IMR-90 (cell line): ENCODE results near the gene ATXN1. TPM values are rescaled to one million over a fixed set of nuclear protein-coding genes. Genes with fewer than 3 reads are reported as not detected.

Experiments
- ATAC-seq: fragments of 200-7000 bp; cut with Tn5 transposase; 2 replicates; pipeline ENCODE4 v1.9.1; 2020; ENCODE audit warnings: low read depth, mild to moderate bottlenecking, moderate library complexity
- BruUV-seq: library from RNA; stranded (reverse); fragments of 400-500 nt; replicated peaks from 2 replicates; lab custom pipeline; 2021; lab: Mats Ljungman, UMichigan
- CTCF ChIA-PET: fragments of 300-600 bp; formaldehyde crosslinking; extraction: SDS; loops from one replicate; lab custom pipeline; 2021; ENCODE audit warnings: antibody characterized with exemption; lab: Yijun Ruan, JAX
- POLR2A ChIA-PET: fragments of 300-600 bp; sonication (Branson Sonifier 250); formaldehyde crosslinking; loops from one replicate; lab custom pipeline; 2022; ENCODE audit warnings: antibody characterized with exemption; ENCODE audit not compliant: unreplicated experiment; lab: Charles Lee
- DNase-seq: peaks from one replicate; pipeline ENCODE4 v3.0.0; 2013
- H2AFZ ChIP-seq: replicated peaks from 2 replicates; pipeline ENCODE3; 2013; ENCODE audit warnings: low read length, mild to moderate bottlenecking; ENCODE audit not compliant: poor library complexity
- H2AK5ac ChIP-seq: 2 replicates; pipeline ENCODE4 v1.6.1; 2013; ENCODE audit warnings: low read depth, low read length, inconsistent platforms
- H2AK9ac ChIP-seq: replicated peaks from 2 replicates; pipeline ENCODE3; 2013; ENCODE audit warnings: mild to moderate bottlenecking, low read depth, low read length, moderate library complexity; ENCODE audit not compliant: poor library complexity
- H2BK120ac ChIP-seq: 2 replicates; pipeline ENCODE4 v1.6.1; 2013; ENCODE audit warnings: low read depth, low read length, inconsistent platforms
- H2BK15ac ChIP-seq: 3 replicates; pipeline ENCODE4 v1.6.1; 2013; ENCODE audit warnings: low read depth, low read length, inconsistent platforms
- H2BK20ac ChIP-seq: 2 replicates; pipeline ENCODE4 v1.6.1; 2013; ENCODE audit warnings: low read depth, mild to moderate bottlenecking, inconsistent platforms, low read length, moderate library complexity
- H2BK5ac ChIP-seq: 2 replicates; pipeline ENCODE4 v1.6.1; 2013; ENCODE audit warnings: mild to moderate bottlenecking, low read depth, low read length, inconsistent platforms; ENCODE audit not compliant: poor library complexity, severe bottlenecking
- H3K14ac ChIP-seq: replicated peaks from 2 replicates; pipeline ENCODE4 v1.6.1; 2013; ENCODE audit warnings: low read depth, low read length, inconsistent platforms
- H3K18ac ChIP-seq: 2 replicates; pipeline ENCODE4 v1.6.1; 2013; ENCODE audit warnings: low read depth, low read length, control low read depth
- H3K23ac ChIP-seq: 2 replicates; pipeline ENCODE4 v1.6.1; 2013; ENCODE audit warnings: low read depth, low read length, inconsistent platforms
- H3K27ac ChIP-seq: 2 replicates; pipeline ENCODE4 v1.5.1; 2013; ENCODE audit warnings: mild to moderate bottlenecking, control low read depth, low read length; ENCODE audit not compliant: insufficient read depth
- H3K27me3 ChIP-seq: 2 replicates; pipeline ENCODE4 v1.6.1; 2013; ENCODE audit warnings: low read length; ENCODE audit not compliant: control insufficient read depth, insufficient read depth
- H3K36me3 ChIP-seq: 2 replicates; pipeline ENCODE4 v1.6.1; 2013; ENCODE audit warnings: low read length, mixed read lengths; ENCODE audit not compliant: control insufficient read depth, insufficient read depth
- H3K4ac ChIP-seq: 2 replicates; pipeline ENCODE4 v1.6.1; 2013; ENCODE audit warnings: low read depth, low read length, inconsistent platforms
- H3K4me1 ChIP-seq: 2 replicates; pipeline ENCODE4 v1.6.1; 2013; ENCODE audit warnings: low read length, mixed read lengths; ENCODE audit not compliant: control insufficient read depth, insufficient read depth
- H3K4me2 ChIP-seq: 2 replicates; pipeline ENCODE4 v1.6.1; 2013; ENCODE audit warnings: low read depth, mild to moderate bottlenecking, control low read depth, low read length, moderate library complexity
- H3K4me3 ChIP-seq: 2 replicates; pipeline ENCODE4 v1.5.1; 2013; ENCODE audit warnings: low read depth, mild to moderate bottlenecking, control low read depth, low read length, moderate library complexity; ENCODE audit not compliant: insufficient read depth
- H3K56ac ChIP-seq: 2 replicates; pipeline ENCODE4 v1.6.1; 2013; ENCODE audit warnings: low read length, inconsistent platforms; ENCODE audit not compliant: insufficient read depth; ENCODE audit errors: extremely low read depth
- H3K79me1 ChIP-seq, 2 experiments: 2 replicates each; pipeline ENCODE4 v1.6.1; 2013; ENCODE audit warnings: low read length in 2 of 2, inconsistent platforms in 1 of 2, low read depth in 1 of 2
- H3K9ac ChIP-seq: 2 replicates; pipeline ENCODE4 v1.6.1; 2013; ENCODE audit warnings: low read depth, low read length, control low read depth
- H3K9me1 ChIP-seq: 2 replicates; pipeline ENCODE4 v1.6.1; 2013; ENCODE audit warnings: low read length, inconsistent platforms; ENCODE audit not compliant: insufficient read depth
- H3K9me3 ChIP-seq: 2 replicates; pipeline ENCODE4 v1.6.1; 2013; ENCODE audit warnings: low read length; ENCODE audit not compliant: control insufficient read depth, insufficient read depth
- H4K20me1 ChIP-seq: 2 replicates; pipeline ENCODE4 v1.6.1; 2013; ENCODE audit warnings: low read length, inconsistent platforms; ENCODE audit not compliant: insufficient read depth
- H4K5ac ChIP-seq: 2 replicates; pipeline ENCODE4 v1.6.1; 2013; ENCODE audit warnings: mild to moderate bottlenecking, low read depth, low read length, control low read depth
- H4K8ac ChIP-seq, 2 experiments: 2 replicates each; pipeline ENCODE4 v1.6.1; 2013; ENCODE audit warnings: low read depth in 2 of 2, low read length in 2 of 2, control low read depth in 1 of 2, inconsistent platforms in 1 of 2
- H4K91ac ChIP-seq: 2 replicates; pipeline ENCODE4 v1.6.1; 2013; ENCODE audit warnings: low read depth, low read length, inconsistent platforms; ENCODE audit not compliant: insufficient read depth
- FOS ChIP-seq: fragments of 150-350 bp; IDR thresholded peaks from 2 replicates; pipeline ENCODE4 v1.6.1; 2016; ENCODE audit warnings: low read depth, low read length
- MXI1 ChIP-seq: IDR thresholded peaks from 2 replicates; pipeline ENCODE4 v1.6.1; 2012; ENCODE audit warnings: low read depth, mild to moderate bottlenecking, low read length, moderate library complexity, borderline replicate concordance
- RAD21 ChIP-seq: IDR thresholded peaks from 2 replicates; pipeline ENCODE4 v1.6.1; 2012; ENCODE audit warnings: low read length, improper control_type of control experiment
- RCOR1 ChIP-seq: IDR thresholded peaks from 2 replicates; pipeline ENCODE4 v1.6.1; 2012; ENCODE audit warnings: mild to moderate bottlenecking, low read length, improper control_type of control experiment; ENCODE audit not compliant: insufficient replicate concordance
- SMC3 ChIP-seq: fragments of 150-350 bp; IDR thresholded peaks from 2 replicates; pipeline ENCODE4 v1.6.1; 2016; ENCODE audit warnings: low read depth, mild to moderate bottlenecking, antibody characterized with exemption, low read length, moderate library complexity
- WGBS, 2 experiments: methylation state at CpG; one replicate each; pipeline versions ENCODE4 v1.1.5 to v1.1.7; 2013; ENCODE audit warnings: missing lambda C conversion rate in 2 of 2; ENCODE audit not compliant: insufficient read length in 1 of 2; ENCODE audit errors: extremely low coverage in 2 of 2; 5-methylcytosine and 5-hydroxymethylcytosine counted together
- dilution Hi-C: fragments of 300-500 bp; cut with HindIII; formaldehyde crosslinking; loops from one replicate; pipeline ENCODE4 v1.14.3; 2018; ENCODE audit warnings: low sequenced_read_pairs; ENCODE audit not compliant: unreplicated experiment
- in situ Hi-C: fragments of 300-500 bp; cut with MboI; formaldehyde crosslinking; loops from 3 replicates; pipeline ENCODE4 v1.14.3; 2019; ENCODE audit warnings: low sequenced_read_pairs, inconsistent platforms, mixed read lengths
- intact Hi-C: fragments of 100-400 bp; cut with micrococcal nuclease; formaldehyde crosslinking; loops from 2 replicates; pipeline ENCODE4 v1.10.0; 2022
- polyA plus RNA-seq, 3 experiments: library from polyadenylated mRNA; depleted of rRNA; stranded (reverse); fragments of >200 nt; gene quantifications; 2 replicates each; pipeline ENCODE4 v1.2.3, GENCODE V29; 2012; ENCODE audit warnings: low replicate concordance in 1 of 3
- total RNA-seq: library from RNA; depleted of rRNA; stranded (reverse); fragments of >200 nt; gene quantifications from 2 replicates; pipeline ENCODE4 v1.2.3, GENCODE V29; 2012

The ATXN1 gene
- total and polyA plus RNA-seq, 2 of the 4 experiments (the other 2 are of a cell fraction) = 7.3 to 11.1 TPM

GRCh38 chr6:16766836-16767745 is 5.8 kb upstream of the ATXN1 start (continued):
- TF ChIP-seq SMC3 (no peak), RCOR1 (no peak), RAD21 (no peak)

- dilution Hi-C loops = no loop called here
- TF ChIP-seq MXI1 (no peak), FOS (peak; percentile 44; the same call in 1 of the 2 replicates)
- Histone ChIP-seq H3K23ac (no peak overlapping the region), H3K56ac (no peak overlapping the region), H3K4me3 (no peak overlapping the region), H2AK9ac (no peak overlapping the region), H3K18ac (no peak overlapping the region), H3K27me3 (no peaks in the 10 kb centered on the region), H2BK20ac (0 out of 2 replicates have a peak overlapping the region, but pooled peaks have one; percentile 11), H3K9me1 (peaks cover 12% of the 10 kb centered on the region), H3K79me1 (0 out of 4 replicates have a peak, but pooled peaks cover 0 to 8% of the 10 kb centered on the region in 2 experiments), H4K5ac (no peak overlapping the region), H2BK120ac (0 out of 2 replicates have a peak overlapping the region, but pooled peaks have one; percentile 35), H2AK5ac (no peak overlapping the region), H3K4me2 (no peak overlapping the region), H2BK5ac (peak overlapping the region; percentile 25), H4K91ac (no peak overlapping the region), H3K36me3 (no peaks in the 10 kb centered on the region), H4K20me1 (no peaks in the 10 kb centered on the region; the same call in 1 of the 2 replicates), H3K9ac (no peak overlapping the region), H3K4ac (peak overlapping the region; percentile 15; the same call in 1 of the 2 replicates), H4K8ac (no peak overlapping the region; a peak in 1 of 4 replicates), H2BK15ac (no peak overlapping the region), H3K27ac (no peak overlapping the region; the same call in 1 of the 2 replicates), H3K4me1 (peaks cover 24% of the 10 kb centered on the region), H3K14ac (no peak overlapping the region), H2AFZ (no peak overlapping the region), H3K9me3 (no peaks in the 10 kb centered on the region)
- POLR2A ChIA-PET = no interaction called here
- DNase-seq = peak; percentile 92
- CTCF ChIA-PET = no interaction called here
- intact Hi-C loops = loop anchor here (5.0 kb wide), 1 partner anchor 181 kb away; no protein-coding TSS in a partner anchor
- ATAC-seq = no peak
- WGBS, 2 experiments = no CpG with 5 or more reads among the region's 1 CpG
- no TSS peak for BruUV-seq
- in situ Hi-C loops = loop anchor here (5.0 to 10.0 kb wide), 2 partner anchors 321 to 361 kb away; no protein-coding TSS in a partner anchor
These were observed 4.8 kb upstream of the ATXN1 start for GRCh38 chr6:16766043-16766536.
